Measurements from ENCODE around the gene KIAA1217. TPM values are rescaled to one million over a fixed set of nuclear protein-coding genes. Genes with fewer than 3 reads are reported as not detected.
A peak's percentile ranks its signal among the peaks of the same experiment; 100 is the strongest.
"Not testable (repeated sequence)": the region's sequence is repeated elsewhere in the genome, so short reads cannot be mapped to it uniquely, and the experiment has no call there.

Gene KIAA1217
- total RNA-seq, 1 experiment from 2014 or later: 1.1 TPM

DNA sequence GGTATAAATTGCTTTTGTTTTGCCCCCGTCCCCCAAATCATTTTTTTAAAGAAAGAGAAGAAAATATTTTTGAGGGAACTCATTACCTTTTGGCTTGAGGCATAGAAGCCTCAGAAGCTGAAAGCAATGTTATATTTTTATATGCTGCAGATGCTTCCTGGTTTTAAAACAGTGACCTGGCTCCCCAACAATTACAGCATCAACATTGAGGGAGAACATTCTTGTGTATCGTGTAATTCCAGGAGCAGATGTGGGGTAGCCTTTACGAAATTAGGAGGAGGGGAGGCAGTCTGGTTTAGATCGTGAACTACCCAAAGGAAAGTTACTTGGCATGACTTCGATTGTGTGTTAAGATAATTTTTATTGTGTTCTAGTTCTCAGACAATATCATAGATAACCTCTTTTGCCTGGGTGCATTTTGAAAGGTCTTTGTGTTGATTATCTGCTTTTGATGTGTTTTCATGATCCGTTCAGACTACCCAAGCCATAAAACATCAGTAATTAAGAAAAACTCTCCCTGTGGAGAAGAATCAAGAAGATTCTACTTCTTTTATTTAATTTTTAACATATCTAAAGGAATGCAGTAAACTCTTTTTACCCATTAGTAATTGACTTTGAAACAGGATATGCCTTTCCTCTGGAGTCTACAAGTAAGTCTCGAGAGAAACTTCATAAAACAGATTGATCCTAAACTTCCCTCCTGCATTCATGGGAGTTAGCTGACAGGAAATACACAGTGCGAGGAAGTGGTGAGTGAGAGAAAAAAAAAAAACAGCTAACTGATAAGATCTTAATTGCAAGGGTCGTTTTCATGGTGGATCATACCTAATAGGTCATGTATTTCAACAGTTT, 141.4 kb downstream of the KIAA1217 start:
- DNase-seq (ENCODE audit: low read depth in 1 of 2, low spot score in 2 of 2): no peak
- Histone ChIP-seq H3K36me3 (no peaks in the 10 kb centered on the region), H3K4me3 (no peak overlapping the region), H3K4me1 (replicated peaks) (no peaks in the 10 kb centered on the region), H3K27me3 (replicated peaks) (no peaks in the 10 kb centered on the region), H3K27ac (no peak overlapping the region), H3K9me3 (replicated peaks) (no peaks in the 10 kb centered on the region)

DNA sequence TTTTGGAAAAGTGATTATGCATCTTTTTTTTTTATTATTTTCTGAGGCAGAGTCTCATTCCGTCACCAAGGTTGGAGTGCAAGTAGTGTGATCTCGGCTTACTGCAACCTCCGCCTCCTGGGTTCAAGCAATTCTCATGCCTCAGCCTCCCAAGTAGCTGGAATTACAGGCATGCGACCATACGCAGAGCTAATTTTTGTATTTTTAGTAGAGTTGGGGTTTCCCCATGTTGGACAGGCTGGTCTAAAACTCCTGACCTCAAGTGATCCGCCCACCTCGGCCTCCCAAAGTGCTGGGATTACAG, 141.9 kb downstream of the KIAA1217 start:
- H3K27ac ChIP-seq; H3K4me3 ChIP-seq; H3K9me3 ChIP-seq (replicated peaks); DNase-seq (ENCODE audit: low read depth in 1 of 2, low spot score in 2 of 2); H3K4me1 ChIP-seq (replicated peaks); H3K36me3 ChIP-seq; H3K27me3 ChIP-seq (replicated peaks): not testable (repeated sequence)

DNA sequence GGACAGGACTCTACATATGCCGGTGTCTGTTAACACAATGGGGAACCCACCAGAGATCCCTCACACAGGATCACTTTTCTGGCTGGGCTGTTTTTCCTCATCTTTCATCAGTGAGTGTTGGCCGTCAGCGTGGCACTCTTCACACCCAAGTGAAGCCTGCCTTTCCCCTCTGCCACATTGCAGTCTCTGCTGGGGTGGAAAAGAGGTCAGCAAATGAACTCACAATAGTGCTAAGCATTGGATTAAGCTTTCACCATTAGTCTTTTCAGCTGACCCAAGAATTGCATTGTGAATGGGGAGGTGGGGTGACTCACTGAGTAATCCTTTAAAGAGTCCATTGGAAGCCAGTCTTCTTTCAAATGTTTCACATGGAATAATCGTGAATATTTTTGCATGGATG, 143.0 kb downstream of the KIAA1217 start:
- no peak overlapping the region for H3K27ac ChIP-seq
- H3K9me3 ChIP-seq (replicated peaks): no peaks in the 10 kb centered on the region
- H3K27me3 ChIP-seq (replicated peaks): no peaks in the 10 kb centered on the region
- H3K4me3 ChIP-seq: no peak overlapping the region
- DNase-seq (ENCODE audit: low read depth in 1 of 2, low spot score in 2 of 2): no peak
- no peaks in the 10 kb centered on the region for H3K36me3 ChIP-seq
- no peaks in the 10 kb centered on the region for H3K4me1 ChIP-seq (replicated peaks)

DNA sequence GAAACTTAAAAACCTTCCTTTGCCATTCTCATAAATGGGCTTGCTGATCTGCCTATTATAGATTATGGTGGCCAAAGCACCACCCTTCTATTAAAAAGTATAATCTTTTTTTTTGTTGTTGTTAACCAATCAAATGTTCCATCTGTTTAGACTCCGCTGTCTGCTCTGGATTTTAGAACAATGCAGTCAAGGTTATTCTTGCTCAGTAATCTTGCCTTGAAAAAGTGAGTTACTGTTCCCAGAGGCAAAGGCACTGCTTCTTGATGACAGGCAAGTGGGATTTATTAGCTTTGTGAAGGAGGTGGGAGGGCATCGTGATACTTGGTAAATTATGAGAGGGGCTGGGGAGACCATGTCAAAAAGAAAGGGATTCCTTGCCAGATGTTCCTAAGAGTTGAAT, 143.5 kb downstream of the KIAA1217 start:
- Histone ChIP-seq H3K9me3 (replicated peaks) (no peaks in the 10 kb centered on the region), H3K36me3 (no peaks in the 10 kb centered on the region), H3K4me1 (replicated peaks) (no peaks in the 10 kb centered on the region), H3K27me3 (replicated peaks) (no peaks in the 10 kb centered on the region), H3K4me3 (no peak overlapping the region), H3K27ac (no peak overlapping the region)
- DNase-seq (ENCODE audit: low read depth in 1 of 2, low spot score in 2 of 2): no peak

DNA sequence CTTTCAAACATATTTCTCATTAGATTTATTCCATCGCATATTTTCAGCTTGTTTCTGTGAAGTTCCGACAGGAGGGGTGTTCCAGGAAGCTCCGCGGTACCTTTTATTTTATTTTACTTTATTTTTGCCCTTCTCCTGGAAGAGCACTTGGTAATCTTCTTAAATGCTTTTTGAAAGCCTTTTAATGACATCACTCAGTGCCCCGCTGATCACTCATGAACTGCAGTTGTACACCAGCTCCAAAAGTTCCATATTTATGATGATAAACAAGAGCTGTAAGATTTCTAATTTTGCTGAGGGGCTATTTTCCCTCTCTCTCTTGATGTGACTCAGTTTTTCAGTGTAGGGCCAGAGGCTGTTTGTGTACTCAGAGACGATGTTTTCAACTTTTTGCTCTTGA, 144.4 kb downstream of the KIAA1217 start:
- no peak overlapping the region for H3K27ac ChIP-seq
- no peak overlapping the region for H3K4me3 ChIP-seq
- no peaks in the 10 kb centered on the region for H3K4me1 ChIP-seq (replicated peaks)
- H3K36me3 ChIP-seq: no peaks in the 10 kb centered on the region
- no peaks in the 10 kb centered on the region for H3K9me3 ChIP-seq (replicated peaks)
- DNase-seq (ENCODE audit: low read depth in 1 of 2, low spot score in 2 of 2): no peak
- H3K27me3 ChIP-seq (replicated peaks): no peaks in the 10 kb centered on the region

DNA sequence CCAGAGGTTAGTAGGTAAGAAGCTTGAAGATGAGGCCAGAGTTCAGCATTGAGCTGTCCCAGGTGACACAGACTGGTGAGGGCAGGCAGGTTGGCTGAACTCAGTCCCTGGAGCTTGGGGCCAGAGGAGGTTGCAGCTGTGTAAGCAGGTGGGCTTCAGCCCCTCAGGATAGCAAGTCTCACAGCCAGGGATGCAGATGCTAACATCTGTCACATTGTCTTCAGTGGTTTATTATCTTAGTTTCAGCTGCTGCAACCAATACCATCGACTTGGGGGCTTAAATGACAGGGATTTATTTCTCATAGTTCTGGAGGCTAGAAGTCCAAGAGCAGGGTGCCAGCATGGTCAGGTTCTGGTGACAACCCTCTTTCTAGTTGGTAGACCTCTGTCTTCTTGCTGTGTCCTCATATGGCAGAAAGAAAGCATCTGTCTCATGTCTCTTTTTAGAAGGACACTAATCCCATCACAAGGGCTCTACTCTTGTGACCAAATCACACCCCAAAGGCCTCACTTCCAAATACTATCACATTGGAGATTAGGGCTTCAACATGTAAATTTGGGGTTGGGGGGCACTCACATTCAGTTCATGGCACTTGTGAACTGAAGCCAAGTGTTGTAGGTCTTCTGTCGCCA, 146.2 kb downstream of the KIAA1217 start:
- no peak for DNase-seq (ENCODE audit: low read depth in 1 of 2, low spot score in 2 of 2)
- H3K4me3 ChIP-seq: no peak overlapping the region
- H3K4me1 ChIP-seq (replicated peaks): no peaks in the 10 kb centered on the region
- no peaks in the 10 kb centered on the region for H3K36me3 ChIP-seq
- no peaks in the 10 kb centered on the region for H3K9me3 ChIP-seq (replicated peaks)
- no peak overlapping the region for H3K27ac ChIP-seq
- no peaks in the 10 kb centered on the region for H3K27me3 ChIP-seq (replicated peaks)

DNA sequence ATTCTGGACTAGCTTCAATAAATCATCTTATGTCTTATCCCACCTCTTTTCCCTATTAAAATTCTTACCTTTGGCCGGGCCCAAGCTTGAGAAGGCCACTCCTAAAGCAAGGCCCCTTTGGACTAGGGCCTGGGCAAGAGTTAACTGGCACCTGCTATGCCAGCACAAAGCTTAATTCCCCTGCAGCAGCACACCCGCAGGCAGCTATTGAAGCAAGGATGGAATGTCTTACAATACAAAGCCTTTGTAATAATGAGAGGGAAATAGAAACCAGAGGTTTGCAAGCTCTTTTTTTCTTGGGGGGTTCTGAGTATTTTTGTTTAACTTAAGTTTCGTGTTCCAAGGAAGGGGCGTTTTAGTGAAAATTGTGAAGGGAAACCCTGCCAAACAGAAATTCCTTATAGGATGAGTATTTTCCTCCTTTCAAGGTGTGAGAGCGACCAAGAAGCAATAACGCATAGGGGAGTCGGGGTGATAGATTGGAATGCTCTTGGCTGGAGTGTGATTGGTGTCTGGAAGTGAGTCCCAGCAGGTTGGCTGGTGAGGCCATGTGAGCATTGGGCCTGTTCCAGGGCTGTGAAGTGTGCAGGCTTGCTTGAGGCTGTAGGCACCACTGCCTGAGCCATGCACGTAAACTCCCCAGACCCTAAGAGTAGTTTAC, 148.5 kb downstream of the KIAA1217 start:
- no peak for DNase-seq (ENCODE audit: low read depth in 1 of 2, low spot score in 2 of 2)
- Histone ChIP-seq H3K36me3 (no peaks in the 10 kb centered on the region), H3K4me1 (replicated peaks) (no peaks in the 10 kb centered on the region), H3K9me3 (replicated peaks) (no peaks in the 10 kb centered on the region), H3K27me3 (replicated peaks) (no peaks in the 10 kb centered on the region), H3K4me3 (no peak overlapping the region), H3K27ac (no peak overlapping the region)

DNA sequence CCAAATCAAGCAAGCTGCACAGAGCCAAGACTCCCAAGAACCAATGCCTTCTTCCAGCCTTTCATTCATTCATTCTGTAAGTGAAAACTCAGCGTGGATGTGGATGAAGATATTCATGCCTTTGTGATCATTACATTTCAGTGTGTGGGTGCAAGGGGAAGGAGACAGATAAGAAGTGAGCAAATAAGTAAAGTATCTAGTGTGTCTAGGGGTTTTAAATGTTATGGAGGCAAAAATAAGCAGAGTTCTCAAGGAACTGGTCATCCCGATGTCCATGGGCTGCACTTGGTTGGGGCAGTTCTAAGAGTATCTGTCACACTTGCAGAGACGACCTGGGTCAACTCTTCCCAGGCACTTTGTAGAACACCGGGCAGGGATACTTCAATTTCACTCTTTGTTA, 149.1 kb downstream of the KIAA1217 start:
- no peaks in the 10 kb centered on the region for H3K36me3 ChIP-seq
- no peak for DNase-seq (ENCODE audit: low read depth in 1 of 2, low spot score in 2 of 2)
- H3K4me1 ChIP-seq (replicated peaks): no peaks in the 10 kb centered on the region
- no peak overlapping the region for H3K27ac ChIP-seq
- H3K4me3 ChIP-seq: no peak overlapping the region
- H3K27me3 ChIP-seq (replicated peaks): no peaks in the 10 kb centered on the region
- H3K9me3 ChIP-seq (replicated peaks): no peaks in the 10 kb centered on the region

DNA sequence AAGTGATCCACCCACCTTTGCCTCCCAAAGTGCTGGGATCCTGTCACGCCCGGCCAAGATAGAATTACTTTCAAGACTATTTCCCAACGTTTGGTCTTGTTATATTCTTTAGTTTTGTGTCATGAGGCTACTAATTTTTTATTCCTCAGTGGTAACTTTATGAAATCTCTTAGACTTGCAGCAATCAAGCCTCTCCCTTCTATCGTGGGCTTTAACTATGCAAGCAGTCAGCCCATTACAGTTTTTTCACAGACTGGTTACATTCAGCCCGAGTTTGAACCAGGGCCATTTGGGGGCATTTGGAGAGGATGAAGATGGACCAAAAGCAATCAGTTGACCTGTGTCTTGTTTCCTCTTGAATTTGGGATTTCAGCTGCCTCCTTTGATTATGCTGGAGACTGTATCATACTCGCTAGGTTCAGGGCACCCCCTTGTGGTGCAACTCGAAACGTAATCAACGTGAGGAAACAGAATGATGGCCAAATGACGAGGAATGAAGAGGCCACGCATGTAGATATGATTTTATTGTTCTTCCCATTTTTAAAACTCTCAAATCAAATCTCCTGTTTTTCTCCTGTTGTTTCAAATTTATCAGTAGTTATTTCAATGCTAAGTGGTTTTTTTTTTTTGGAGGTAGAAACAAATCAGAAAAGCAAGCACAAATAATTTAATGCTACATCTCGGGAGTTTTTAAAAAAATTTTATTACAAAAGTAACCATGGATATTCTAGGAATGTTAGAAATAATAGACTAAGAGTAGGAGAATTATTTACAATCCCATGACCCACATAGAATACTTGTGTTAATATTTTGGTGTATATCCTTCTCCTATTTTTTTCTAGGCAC, 151.6 kb downstream of the KIAA1217 start:
- Histone ChIP-seq H3K27ac (no peak overlapping the region), H3K27me3 (replicated peaks) (no peaks in the 10 kb centered on the region), H3K9me3 (replicated peaks) (no peaks in the 10 kb centered on the region), H3K4me1 (replicated peaks) (no peaks in the 10 kb centered on the region), H3K36me3 (no peaks in the 10 kb centered on the region), H3K4me3 (no peak overlapping the region)
- peak; percentile 44 to 54 for DNase-seq (ENCODE audit: low read depth in 1 of 2, low spot score in 2 of 2)

DNA sequence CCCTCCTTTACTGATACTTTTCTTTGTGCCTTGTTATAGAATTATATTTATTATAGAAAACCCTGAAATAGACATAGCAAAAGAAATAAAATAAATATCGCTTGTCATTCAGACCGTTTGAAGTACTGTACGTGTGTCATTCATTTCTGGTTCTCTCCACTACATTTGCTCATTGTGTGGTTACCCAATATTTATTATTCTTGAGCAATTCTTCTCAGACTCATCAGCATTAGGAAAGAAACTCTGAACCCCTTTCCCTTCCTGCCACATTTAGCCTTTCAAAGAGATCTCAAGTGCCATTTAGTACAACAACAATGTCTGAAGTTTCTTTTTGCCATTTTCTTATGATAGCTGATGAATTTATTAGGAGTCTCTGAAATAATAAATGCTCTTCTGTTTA, 154.1 kb downstream of the KIAA1217 start:
- Histone ChIP-seq H3K27me3 (replicated peaks) (no peaks in the 10 kb centered on the region), H3K36me3 (no peaks in the 10 kb centered on the region), H3K4me3 (no peak overlapping the region), H3K27ac (no peak overlapping the region), H3K4me1 (replicated peaks) (no peaks in the 10 kb centered on the region), H3K9me3 (replicated peaks) (no peaks in the 10 kb centered on the region)
- DNase-seq (ENCODE audit: low read depth in 1 of 2, low spot score in 2 of 2): peak in 1 of 2 experiments; percentile 22

DNA sequence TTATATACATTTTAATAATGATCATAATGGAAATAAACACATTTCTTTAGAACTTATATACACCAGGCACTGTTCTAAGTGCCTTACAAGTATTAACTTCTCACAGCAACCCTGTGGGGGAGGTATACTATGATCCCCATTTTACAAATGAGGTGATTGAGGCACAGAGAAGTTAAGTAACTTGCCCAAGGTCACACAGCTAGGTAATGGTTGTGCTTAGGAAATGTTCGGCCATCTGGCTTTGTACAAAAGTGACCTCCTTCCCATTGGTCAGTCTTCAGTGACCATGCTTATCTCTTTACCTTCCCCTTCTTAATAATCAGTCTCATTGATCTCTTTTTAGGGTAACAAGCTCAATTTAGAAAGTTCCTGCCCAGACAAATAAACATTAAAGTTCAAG, 158.8 kb downstream of the KIAA1217 start:
- Histone ChIP-seq H3K36me3 (no peaks in the 10 kb centered on the region), H3K27ac (no peak overlapping the region), H3K4me1 (replicated peaks) (no peaks in the 10 kb centered on the region), H3K27me3 (replicated peaks) (no peaks in the 10 kb centered on the region), H3K4me3 (no peak overlapping the region), H3K9me3 (replicated peaks) (no peaks in the 10 kb centered on the region)
- no peak for DNase-seq (ENCODE audit: low read depth in 1 of 2, low spot score in 2 of 2)

DNA sequence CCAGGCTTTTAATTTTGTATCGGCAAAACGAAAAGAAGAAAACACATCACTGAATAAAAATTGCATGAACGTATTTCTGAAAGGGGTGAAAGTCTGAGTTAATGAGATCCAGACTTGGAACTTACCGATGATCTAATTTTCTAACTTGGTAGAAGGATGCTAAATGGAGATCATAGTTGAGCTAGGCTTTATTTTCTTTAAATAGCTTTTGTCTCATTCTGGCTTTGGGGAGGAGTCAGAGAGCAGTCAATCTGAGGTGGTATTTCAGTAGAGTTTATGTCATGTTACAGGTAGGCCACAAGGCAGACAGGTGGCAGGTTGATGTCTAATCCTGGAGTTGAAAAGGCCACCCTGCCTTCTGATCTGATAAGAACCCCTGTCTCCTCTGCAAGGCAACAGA, 161.9 kb downstream of the KIAA1217 start:
- H3K4me3 ChIP-seq: no peak overlapping the region
- DNase-seq (ENCODE audit: low read depth in 1 of 2, low spot score in 2 of 2): no peak
- H3K27me3 ChIP-seq (replicated peaks): no peaks in the 10 kb centered on the region

DNA sequence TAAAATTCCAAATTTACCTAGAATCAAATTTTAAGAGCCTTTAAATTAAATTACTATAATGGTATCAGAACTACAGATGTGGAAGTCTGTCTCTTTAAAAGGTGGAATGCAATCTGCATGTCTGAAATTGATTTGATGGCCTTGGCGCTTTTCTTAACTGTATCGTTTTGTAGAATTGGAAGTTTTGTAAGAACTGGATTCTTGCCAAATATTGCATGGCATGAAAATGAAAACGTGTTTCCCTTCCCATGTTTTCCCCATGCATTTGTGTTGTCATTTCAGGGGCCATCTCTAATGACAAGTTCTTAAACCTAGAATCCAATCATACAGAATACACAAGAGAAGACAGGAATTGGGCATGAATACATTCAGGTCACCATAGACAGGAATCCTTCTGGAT, 162.5 kb downstream of the KIAA1217 start:
- Histone ChIP-seq H3K36me3 (no peaks in the 10 kb centered on the region), H3K4me3 (no peak overlapping the region), H3K27ac (no peak overlapping the region), H3K9me3 (replicated peaks) (no peaks in the 10 kb centered on the region), H3K27me3 (replicated peaks) (no peaks in the 10 kb centered on the region), H3K4me1 (replicated peaks) (no peaks in the 10 kb centered on the region)
- no peak for DNase-seq (ENCODE audit: low read depth in 1 of 2, low spot score in 2 of 2)

More for the DNA sequence above, 161.9 kb downstream of the KIAA1217 start:
- Histone ChIP-seq H3K27ac (no peak overlapping the region), H3K4me1 (replicated peaks) (no peaks in the 10 kb centered on the region), H3K36me3 (no peaks in the 10 kb centered on the region), H3K9me3 (replicated peaks) (no peaks in the 10 kb centered on the region)

All from SJSA1 (cell line).